Activated naive CD8-positive, alpha-beta T cell (primary cell): ENCODE measurements around the gene STK32B.
"Not testable (repeated sequence)": the region's sequence is repeated elsewhere in the genome, so short reads cannot be mapped to it uniquely, and the experiment has no call there.

Experiments
- H3K27ac Mint-ChIP-seq: one replicate; pipeline ENCODE4 v1.8.0; 2021; ENCODE audit warnings: mixed read lengths
- H3K27me3 Mint-ChIP-seq: one replicate; pipeline ENCODE4 v1.8.0; 2021; ENCODE audit warnings: mixed read lengths
- H3K36me3 Mint-ChIP-seq: one replicate; pipeline ENCODE4 v1.8.0; 2021; ENCODE audit warnings: mixed read lengths
- H3K4me1 Mint-ChIP-seq: one replicate; pipeline ENCODE4 v1.8.0; 2021; ENCODE audit warnings: low read depth, mixed read lengths
- H3K4me3 Mint-ChIP-seq: one replicate; pipeline ENCODE4 v1.8.0; 2021; ENCODE audit warnings: mild to moderate bottlenecking, mixed read lengths
- H3K9me3 Mint-ChIP-seq: one replicate; pipeline ENCODE4 v1.8.0; 2021; ENCODE audit warnings: low read depth, mixed read lengths

The STK32B gene

DNA sequence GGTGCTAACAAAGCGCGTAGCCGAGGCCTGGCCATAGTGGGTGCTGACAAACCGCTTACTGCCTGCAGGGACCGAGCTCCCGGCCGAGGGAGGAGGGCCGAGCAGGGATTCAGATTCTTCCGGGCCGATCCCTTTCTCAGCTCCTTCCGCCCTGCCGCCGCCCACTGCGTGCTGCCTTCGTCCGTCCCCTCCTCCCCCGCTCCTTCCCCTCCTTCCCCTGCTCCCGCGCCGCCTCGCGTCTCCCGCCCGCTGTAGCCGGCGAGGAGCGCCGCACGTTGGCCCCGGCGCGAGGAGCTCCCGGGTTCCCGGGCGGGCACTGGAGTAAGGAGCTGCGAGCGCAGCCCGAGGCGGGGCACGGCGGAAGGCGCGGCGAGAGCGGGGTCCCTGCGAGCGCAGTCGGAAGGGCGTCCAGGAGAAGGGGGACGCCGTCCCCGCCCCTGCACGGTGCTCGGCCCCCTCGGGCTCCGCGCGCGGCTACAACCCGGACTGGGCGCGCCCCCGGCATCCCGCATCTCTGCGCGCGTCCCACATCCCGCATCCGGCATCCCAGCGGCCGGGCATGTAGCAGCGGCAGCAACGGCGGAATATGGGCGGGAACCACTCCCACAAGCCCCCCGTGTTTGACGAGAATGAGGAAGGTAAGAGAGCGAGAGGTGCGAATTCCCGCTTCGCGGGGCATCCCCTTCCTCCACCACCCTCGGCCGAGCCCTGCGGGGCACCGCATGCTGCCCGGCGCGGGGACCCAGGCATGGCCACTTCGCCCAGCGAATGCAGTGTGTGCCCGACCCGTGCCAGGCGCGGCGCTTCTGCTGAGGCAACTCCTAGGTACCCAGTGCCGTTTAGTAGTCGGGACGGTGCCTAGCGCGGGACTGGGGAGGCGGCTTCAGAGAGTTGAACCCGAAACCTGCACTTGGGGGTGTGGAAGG lies at the start of gene STK32B:
TSS of gene STK32B (plus strand) at position 203 of the 926 bp plus-strand sequence.
- peaks cover 15% of the 10 kb centered on the region for H3K4me1 Mint-ChIP-seq
- no peaks in the 10 kb centered on the region for H3K9me3 Mint-ChIP-seq
- H3K36me3 Mint-ChIP-seq, result peaks cover 3% of the 10 kb centered on the region
- H3K27ac Mint-ChIP-seq, result no peak within 1 kb of the TSS
- H3K4me3 Mint-ChIP-seq, result peak within 1 kb of the TSS; percentile 84
- peaks cover 20% of the 10 kb centered on the region for H3K27me3 Mint-ChIP-seq

DNA sequence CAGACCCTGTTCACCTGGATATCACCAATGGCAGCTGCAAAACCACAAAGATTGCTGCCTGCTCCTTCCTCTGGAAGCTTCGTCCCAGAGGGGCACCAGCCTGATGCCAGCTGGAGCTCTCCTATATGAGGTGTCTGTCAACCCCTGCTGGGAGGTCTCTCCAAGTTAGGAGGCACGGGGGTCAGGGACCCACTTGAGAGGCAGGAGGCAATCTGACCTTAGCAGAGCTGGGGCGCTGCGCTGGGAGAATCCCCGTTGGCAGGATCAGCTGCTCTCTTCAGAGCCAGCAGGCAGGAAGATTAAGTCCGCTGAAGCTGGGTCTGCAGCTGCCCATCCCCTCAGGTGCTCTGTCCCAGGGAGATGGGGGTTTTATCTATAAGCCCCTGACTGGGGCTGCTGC lies 49.6 kb upstream of the STK32B start:
- peaks cover 13% of the 10 kb centered on the region for H3K27me3 Mint-ChIP-seq
- H3K4me3 Mint-ChIP-seq, H3K27ac Mint-ChIP-seq, H3K9me3 Mint-ChIP-seq, H3K4me1 Mint-ChIP-seq, H3K36me3 Mint-ChIP-seq: not testable (repeated sequence)

DNA sequence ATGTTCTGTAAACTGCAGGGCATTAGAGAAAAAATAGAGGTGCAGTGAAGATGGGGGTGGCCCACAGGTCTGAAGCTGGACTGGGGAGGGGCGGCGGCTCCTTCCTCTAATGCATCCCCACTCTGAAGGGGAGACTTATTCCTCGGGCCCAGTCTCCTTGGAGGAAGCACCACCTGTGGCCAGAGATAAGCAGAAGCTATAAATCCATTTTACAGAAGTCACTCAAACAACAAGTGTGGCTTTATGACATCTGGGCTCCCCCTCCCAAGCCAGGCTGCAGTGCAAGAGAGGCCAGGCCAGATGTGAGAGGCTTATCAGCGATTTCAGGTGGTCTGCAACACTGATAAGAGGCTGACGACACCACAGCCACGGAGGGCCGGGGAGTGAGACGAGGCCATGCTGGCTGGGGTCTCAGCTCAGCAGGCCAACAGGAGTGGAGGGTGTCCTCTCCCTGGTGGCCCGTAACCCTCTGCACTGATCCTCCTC lies 47.9 kb upstream of the STK32B start:
- H3K27me3 Mint-ChIP-seq, result peaks cover 13% of the 10 kb centered on the region
- no peaks in the 10 kb centered on the region for H3K9me3 Mint-ChIP-seq
- H3K4me3 Mint-ChIP-seq, result no peak overlapping the region
- no peaks in the 10 kb centered on the region for H3K4me1 Mint-ChIP-seq
- no peaks in the 10 kb centered on the region for H3K36me3 Mint-ChIP-seq
- no peak overlapping the region for H3K27ac Mint-ChIP-seq

DNA sequence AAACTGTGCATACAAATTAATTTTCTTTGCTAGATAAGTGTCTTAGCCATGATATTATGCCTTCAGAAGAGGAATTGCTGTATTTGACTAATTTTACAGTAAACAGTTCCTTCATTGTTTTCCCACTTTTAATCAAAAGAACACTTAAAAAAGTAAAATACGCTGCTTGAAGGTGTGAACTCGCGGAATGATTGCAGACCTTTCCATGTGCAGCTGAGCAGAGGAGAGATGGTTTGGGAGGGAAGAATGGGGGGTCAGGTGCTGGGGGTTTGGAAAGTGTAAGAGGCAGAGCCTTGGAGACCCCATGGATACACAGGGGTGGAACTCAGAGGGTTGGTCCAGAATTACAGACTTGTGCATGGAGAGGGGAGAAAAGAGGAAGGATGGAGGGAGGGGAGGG lies 47.4 kb upstream of the STK32B start:
- Mint-ChIP-seq H3K9me3 (no peaks in the 10 kb centered on the region), H3K27ac (no peak overlapping the region), H3K27me3 (peaks cover 13% of the 10 kb centered on the region), H3K4me3 (no peak overlapping the region), H3K4me1 (no peaks in the 10 kb centered on the region), H3K36me3 (no peaks in the 10 kb centered on the region)

DNA sequence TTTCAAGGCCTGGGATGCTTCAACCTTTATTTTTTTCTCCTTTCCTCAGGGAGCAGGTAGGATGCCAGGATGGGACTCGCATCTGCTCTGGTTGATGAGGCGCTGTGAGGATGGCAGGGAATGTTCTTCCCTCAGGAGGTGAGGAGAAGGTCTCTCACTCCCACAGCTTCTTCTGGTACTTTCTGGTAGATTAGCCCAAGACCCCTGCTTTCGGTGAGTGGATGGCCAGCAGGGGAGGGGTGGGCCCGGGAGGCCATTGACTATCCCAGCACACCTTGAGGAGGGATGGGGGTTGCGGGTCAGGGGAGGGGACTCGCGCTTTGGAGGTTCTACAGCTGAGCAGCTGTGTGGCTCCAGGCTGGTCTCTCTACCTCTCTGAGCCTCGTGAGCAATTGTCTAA lies 46.8 kb upstream of the STK32B start:
- Mint-ChIP-seq H3K9me3 (no peaks in the 10 kb centered on the region), H3K27me3 (peaks cover 13% of the 10 kb centered on the region)

DNA sequence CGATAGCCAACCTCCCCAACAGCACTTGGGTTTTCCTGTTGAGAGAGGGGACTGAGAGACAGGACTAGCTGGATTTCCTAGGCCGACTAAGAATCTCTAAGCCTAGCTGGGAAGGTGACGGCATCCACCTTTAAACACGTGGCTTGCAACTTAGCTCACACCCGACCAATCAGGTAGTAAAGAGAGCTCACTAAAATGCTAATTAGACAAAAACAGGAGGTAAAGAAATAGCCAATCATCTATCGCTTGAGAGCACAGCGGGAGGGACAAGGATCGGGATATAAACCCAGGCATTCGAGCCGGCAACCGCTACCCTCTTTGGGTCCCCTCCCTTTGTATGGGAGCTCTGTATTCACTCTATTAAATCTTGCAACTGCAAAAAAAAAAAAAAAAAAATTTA lies 44.3 kb upstream of the STK32B start:
- H3K27ac Mint-ChIP-seq, H3K4me3 Mint-ChIP-seq, H3K4me1 Mint-ChIP-seq, H3K36me3 Mint-ChIP-seq, H3K9me3 Mint-ChIP-seq: not testable (repeated sequence)
- H3K27me3 Mint-ChIP-seq, result peaks cover 11% of the 10 kb centered on the region

More for the DNA sequence above, 46.8 kb upstream of the STK32B start:
- Mint-ChIP-seq H3K27ac (no peak overlapping the region), H3K4me3 (no peak overlapping the region), H3K4me1 (no peaks in the 10 kb centered on the region), H3K36me3 (no peaks in the 10 kb centered on the region)

DNA sequence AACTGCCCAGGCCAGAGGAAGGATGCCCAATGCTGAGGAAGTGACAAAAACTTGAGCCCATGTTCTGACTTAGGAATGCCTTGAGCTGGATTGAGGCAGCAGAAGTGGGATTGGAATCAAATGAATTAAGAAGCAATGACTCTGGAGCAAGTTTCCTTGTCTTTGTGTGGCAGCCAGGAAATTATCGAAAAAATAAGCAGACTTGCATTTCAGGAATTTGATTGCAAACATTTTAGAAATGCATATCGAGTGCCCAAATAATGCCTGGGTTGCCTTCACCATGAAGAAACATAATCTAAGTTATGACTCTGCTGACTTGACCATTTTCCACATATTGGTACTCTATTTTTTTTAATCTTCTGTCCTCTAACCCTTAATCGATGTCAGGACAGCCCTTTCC lies 41.5 kb upstream of the STK32B start:
- Mint-ChIP-seq H3K36me3 (no peaks in the 10 kb centered on the region), H3K27me3 (peaks cover 4% of the 10 kb centered on the region), H3K4me1 (no peaks in the 10 kb centered on the region), H3K27ac (no peak overlapping the region), H3K9me3 (no peaks in the 10 kb centered on the region), H3K4me3 (no peak overlapping the region)

DNA sequence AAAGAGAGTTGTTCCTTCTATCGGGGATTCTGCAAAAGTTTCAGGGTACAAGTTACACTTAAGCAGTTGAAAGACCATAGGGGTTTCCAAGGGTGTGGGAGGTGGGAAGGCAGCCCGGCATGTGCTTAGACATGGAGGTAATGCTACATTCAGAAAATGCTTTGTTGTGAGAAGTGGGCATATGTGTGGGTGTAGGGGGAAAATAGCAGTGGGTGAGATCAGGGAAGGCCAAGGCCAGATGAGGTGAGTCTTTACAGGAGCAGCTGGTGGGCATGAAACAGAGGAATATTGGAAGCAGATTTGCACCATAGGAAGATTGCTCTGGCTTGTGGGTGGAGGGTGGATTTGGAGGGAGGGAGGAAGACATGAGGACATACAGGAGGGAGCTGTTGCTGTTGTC lies 40.3 kb upstream of the STK32B start:
- H3K36me3 Mint-ChIP-seq, result no peaks in the 10 kb centered on the region
- H3K27ac Mint-ChIP-seq, result no peak overlapping the region
- no peaks in the 10 kb centered on the region for H3K4me1 Mint-ChIP-seq
- H3K27me3 Mint-ChIP-seq, result peaks cover 7% of the 10 kb centered on the region
- H3K9me3 Mint-ChIP-seq, result no peaks in the 10 kb centered on the region
- H3K4me3 Mint-ChIP-seq, result no peak overlapping the region

DNA sequence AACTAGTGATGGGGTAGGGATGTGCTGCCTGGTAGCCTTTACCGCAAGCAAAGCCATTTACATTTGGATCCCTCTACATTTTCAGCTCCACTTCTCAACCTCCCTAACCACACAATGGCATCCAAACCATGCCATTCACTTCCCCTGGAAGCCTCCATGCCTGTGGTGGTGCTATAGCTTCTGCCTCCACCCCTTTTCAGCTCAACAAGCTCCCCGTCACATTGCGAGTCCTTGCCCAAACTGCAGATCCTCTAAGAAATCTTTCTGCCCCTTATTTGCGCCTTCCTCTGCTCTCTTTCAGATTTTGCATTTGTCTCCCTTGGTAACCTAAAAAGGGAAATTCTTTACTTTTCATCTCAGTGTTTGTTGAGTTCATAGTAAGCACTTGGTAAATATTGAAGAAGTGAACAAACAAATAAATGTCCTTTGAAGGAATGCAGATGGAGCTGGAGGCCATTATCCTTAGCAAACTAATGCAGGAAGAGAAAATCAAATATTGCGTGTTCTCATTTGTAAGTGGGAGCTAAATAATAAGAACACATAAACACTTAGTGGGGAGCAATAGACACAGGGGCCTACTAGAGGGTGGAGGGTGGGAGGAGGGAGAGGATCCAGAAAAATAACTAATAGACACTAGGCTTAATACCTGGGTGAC lies 38.9 kb upstream of the STK32B start:
- Mint-ChIP-seq H3K27ac (no peak overlapping the region), H3K4me3 (no peak overlapping the region), H3K36me3 (no peaks in the 10 kb centered on the region), H3K27me3 (peaks cover 16% of the 10 kb centered on the region), H3K4me1 (no peaks in the 10 kb centered on the region), H3K9me3 (no peaks in the 10 kb centered on the region)

DNA sequence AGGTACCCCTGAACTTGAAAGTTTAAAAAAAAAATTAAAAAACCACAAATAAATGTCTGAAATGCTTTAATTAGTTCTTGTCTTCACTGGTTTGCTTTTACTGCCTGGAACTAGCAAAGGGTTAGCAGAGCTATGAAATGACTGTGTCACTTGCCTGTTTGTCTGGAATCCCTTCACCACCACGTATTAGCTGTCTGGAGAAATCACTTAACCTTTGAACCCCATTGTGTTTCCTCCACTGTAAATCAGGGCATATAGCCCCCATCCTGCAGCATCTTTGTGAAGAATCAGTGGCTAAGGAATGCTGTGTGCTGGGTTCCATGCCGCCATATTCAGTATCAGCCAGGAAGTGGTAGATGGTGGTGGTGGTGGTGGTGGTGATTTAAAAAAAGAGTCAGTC lies 38.3 kb upstream of the STK32B start:
- Mint-ChIP-seq H3K9me3 (no peaks in the 10 kb centered on the region), H3K4me1 (no peaks in the 10 kb centered on the region), H3K27ac (no peak overlapping the region), H3K27me3 (peaks cover 19% of the 10 kb centered on the region), H3K4me3 (no peak overlapping the region), H3K36me3 (no peaks in the 10 kb centered on the region)

DNA sequence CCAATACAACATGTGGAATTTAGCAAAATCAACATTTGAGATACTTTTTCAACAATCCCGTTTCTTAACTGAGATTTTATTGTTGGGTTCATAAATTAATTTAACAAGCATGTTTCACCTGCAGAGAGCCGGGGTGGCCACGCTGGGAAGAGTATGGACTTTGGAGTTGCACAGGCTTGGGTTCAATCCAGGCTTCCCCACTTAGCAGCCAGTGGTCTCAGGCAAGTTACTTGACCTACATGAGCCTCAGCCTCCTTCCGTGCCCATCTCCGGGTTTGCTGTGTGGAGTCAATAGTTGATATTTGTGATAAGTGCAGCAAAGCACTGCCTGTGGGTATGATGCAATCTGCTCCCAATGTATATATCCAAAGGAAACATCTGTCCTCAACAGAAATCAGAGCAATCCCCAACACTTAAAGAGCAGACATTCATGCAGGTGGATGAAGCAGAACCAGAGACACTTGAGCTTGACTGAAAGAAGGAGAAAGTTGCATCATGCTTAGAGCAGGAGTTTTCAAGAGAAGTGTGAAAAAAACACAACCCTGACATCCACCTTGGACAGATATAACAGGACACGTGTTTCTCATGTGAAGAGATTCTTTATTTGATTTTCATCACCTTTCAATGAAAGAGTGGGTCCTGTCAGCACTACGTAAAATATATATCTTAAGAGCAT lies 37.1 kb upstream of the STK32B start:
- Mint-ChIP-seq H3K9me3 (no peaks in the 10 kb centered on the region), H3K27me3 (peaks cover 20% of the 10 kb centered on the region), H3K4me1 (peaks cover 5% of the 10 kb centered on the region), H3K27ac (no peak overlapping the region), H3K36me3 (no peaks in the 10 kb centered on the region), H3K4me3 (no peak overlapping the region)

DNA sequence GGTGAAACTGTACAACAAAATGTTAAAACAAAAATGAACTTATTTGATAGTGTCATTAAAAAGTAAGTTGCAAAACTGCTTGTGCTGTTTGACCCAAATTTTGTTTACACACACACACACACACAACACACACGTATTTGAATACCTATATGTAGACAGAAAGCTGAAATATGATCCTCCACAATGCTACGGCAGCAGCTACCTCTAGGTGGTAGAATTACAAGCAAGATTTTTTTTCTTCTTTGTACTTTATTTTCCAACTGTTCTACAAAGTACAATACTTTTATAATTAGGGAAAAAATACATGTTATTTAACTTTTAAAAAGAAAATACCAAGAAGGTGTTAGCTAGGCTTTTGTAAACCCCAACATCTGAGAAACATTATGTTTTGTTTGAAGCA lies 33.2 kb upstream of the STK32B start:
- peaks cover 5% of the 10 kb centered on the region for H3K4me1 Mint-ChIP-seq
- no peak overlapping the region for H3K4me3 Mint-ChIP-seq
- H3K27ac Mint-ChIP-seq, result no peak overlapping the region
- H3K27me3 Mint-ChIP-seq, result peaks cover 20% of the 10 kb centered on the region
- H3K36me3 Mint-ChIP-seq, result no peaks in the 10 kb centered on the region
- H3K9me3 Mint-ChIP-seq, result no peaks in the 10 kb centered on the region

DNA sequence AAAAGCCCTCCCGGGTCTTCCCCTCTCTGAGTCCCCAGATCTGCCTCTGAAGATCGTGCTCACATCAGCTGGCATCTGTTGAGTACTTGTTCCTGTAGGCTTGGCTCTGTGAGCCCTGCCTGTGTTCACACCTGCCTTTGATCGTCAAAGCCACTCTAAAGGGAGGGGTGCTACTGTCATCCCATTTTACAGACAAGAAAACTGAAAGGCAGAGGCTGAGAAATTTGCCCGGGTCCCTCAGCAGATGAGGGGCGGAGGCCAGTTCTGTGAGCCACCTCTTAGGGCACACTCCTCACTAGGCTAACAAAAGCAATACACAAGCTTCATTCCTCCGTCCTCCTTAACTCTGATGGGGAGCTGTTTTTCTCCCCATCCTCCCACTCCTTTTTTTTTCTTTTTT lies 32.7 kb upstream of the STK32B start:
- no peaks in the 10 kb centered on the region for H3K9me3 Mint-ChIP-seq
- peaks cover 16% of the 10 kb centered on the region for H3K27me3 Mint-ChIP-seq
- no peaks in the 10 kb centered on the region for H3K36me3 Mint-ChIP-seq
- no peak overlapping the region for H3K27ac Mint-ChIP-seq
- no peak overlapping the region for H3K4me3 Mint-ChIP-seq
- H3K4me1 Mint-ChIP-seq, result peaks cover 5% of the 10 kb centered on the region

DNA sequence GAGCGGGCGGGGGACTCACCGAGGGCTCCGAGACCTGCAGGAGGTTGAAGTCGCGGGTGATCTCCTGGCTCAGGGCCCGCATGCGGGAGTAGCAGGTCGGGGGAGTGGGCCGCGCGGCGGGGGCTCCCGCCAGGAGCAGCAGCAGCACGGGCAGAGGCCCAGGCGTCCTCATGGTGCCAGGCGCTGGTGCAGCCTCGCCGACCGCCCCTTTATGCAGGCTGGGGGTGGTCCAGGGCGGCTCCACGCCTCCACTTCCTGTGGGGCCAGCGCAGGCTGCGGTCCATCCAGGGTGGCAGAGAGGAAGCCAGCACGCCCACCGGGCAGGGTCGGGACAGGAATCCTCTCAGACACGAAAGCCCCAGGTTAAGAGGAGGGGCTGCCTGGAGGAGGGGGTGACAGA lies 32.0 kb upstream of the STK32B start, which contains the start of gene CYTL1:
TSS of gene CYTL1 (minus strand) at position 185 of the 400 bp plus-strand sequence. CDS start at position 172, 13 bp downstream.
- no peaks in the 10 kb centered on the region for H3K9me3 Mint-ChIP-seq
- H3K4me3 Mint-ChIP-seq, result no peak within 1 kb of the TSS
- no peak within 1 kb of the TSS for H3K27ac Mint-ChIP-seq
- H3K27me3 Mint-ChIP-seq, result peaks cover 16% of the 10 kb centered on the region
- no peaks in the 10 kb centered on the region for H3K36me3 Mint-ChIP-seq
- H3K4me1 Mint-ChIP-seq, result peaks cover 5% of the 10 kb centered on the region

DNA sequence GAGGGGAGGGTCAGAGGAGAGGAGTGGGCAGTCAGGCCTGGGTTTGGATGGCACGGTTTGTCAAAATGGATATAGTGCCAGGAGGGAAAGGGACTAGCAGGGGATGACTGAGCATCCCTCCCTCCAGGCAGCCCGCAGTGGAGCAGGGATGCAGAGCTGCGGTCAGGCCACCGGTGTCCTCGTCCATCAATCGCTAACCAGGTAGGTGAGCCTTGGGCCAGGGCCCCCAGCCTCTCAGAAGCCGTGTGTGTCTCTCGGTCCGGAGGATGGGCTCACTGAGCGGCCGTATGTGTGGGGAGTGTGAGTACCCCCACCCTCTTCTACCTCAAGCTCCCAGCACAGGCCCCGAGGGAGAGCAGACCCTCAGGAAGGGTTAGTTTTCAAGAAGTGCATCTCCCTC lies 31.5 kb upstream of the STK32B start:
- no peaks in the 10 kb centered on the region for H3K36me3 Mint-ChIP-seq
- no peak overlapping the region for H3K27ac Mint-ChIP-seq
- H3K9me3 Mint-ChIP-seq, result no peaks in the 10 kb centered on the region
- no peak overlapping the region for H3K4me3 Mint-ChIP-seq
- H3K4me1 Mint-ChIP-seq, result peaks cover 5% of the 10 kb centered on the region
- peaks cover 16% of the 10 kb centered on the region for H3K27me3 Mint-ChIP-seq
